Panc1 (cell line): Measurements from ENCODE around the gene MLX. TPM values are rescaled to one million over a fixed set of nuclear protein-coding genes. Genes with fewer than 3 reads are reported as not detected.
A peak's percentile ranks its signal among the peaks of the same experiment; 100 is the strongest.
"Not testable (repeated sequence)": the region's sequence is repeated elsewhere in the genome, so short reads cannot be mapped to it uniquely, and the experiment has no call there.

ENCODE experiments used
- ATAC-seq: fragments of 200-7000 bp; cut with Tn5 transposase; 2 replicates; pipeline ENCODE4 v1.9.1; 2020; ENCODE audit warnings: mild to moderate bottlenecking, moderate library complexity
- BruUV-seq: library from RNA; stranded (reverse); fragments of 400-500 nt; replicated peaks from 2 replicates; lab custom pipeline; 2021; lab: Mats Ljungman, UMichigan
- CTCF ChIA-PET: fragments of 300-600 bp; sonication (Branson Sonifier 250); formaldehyde crosslinking; loops from one replicate; lab custom pipeline; 2022; ENCODE audit warnings: antibody characterized with exemption; lab: Charles Lee
- POLR2A ChIA-PET: fragments of 300-600 bp; sonication (Branson Sonifier 250); formaldehyde crosslinking; loops from one replicate; lab custom pipeline; 2022; ENCODE audit warnings: antibody characterized with exemption; lab: Charles Lee
- DNase-seq: peaks from one replicate; pipeline ENCODE4 v3.0.0-alpha.2; 2010; ENCODE audit warnings: low read depth, low spot score
- H3K27ac ChIP-seq: 2 replicates; pipeline ENCODE4 v1.5.1; 2011; ENCODE audit warnings: mild to moderate bottlenecking, low read length, inconsistent platforms
- H3K27me3 ChIP-seq: fragments of 200-500 bp; sonication (Bioruptor generic); 2 replicates; pipeline ENCODE4 v1.6.0; 2014; ENCODE audit warnings: low read length, inconsistent platforms; ENCODE audit not compliant: control insufficient read depth, insufficient read depth
- H3K36me3 ChIP-seq: fragments of 200-500 bp; sonication (Bioruptor generic); 2 replicates; pipeline ENCODE4 v1.5.1; 2014; ENCODE audit warnings: inconsistent platforms, mild to moderate bottlenecking, low read length, moderate library complexity; ENCODE audit not compliant: control insufficient read depth, insufficient read depth
- H3K4me1 ChIP-seq: 2 replicates; pipeline ENCODE4 v1.5.1; 2011; ENCODE audit warnings: inconsistent platforms, mild to moderate bottlenecking, low read length, moderate library complexity; ENCODE audit not compliant: control insufficient read depth, insufficient read depth
- H3K4me3 ChIP-seq, 2 experiments: 2 replicates each; pipeline ENCODE4 v1.5.1; 2011 to 2012; ENCODE audit warnings: low read depth in 2 of 2, low read length in 2 of 2, mild to moderate bottlenecking in 2 of 2, inconsistent platforms in 1 of 2, moderate library complexity in 1 of 2
- H3K9me3 ChIP-seq: fragments of 200-500 bp; sonication (Bioruptor generic); 2 replicates; pipeline ENCODE4 v1.5.1; 2014; ENCODE audit warnings: low read depth, mild to moderate bottlenecking, inconsistent platforms, low read length, moderate library complexity; ENCODE audit not compliant: control insufficient read depth, insufficient read depth
- POLR2AphosphoS5 ChIP-seq: IDR thresholded peaks from 2 replicates; pipeline ENCODE4 v1.6.1; 2012; ENCODE audit warnings: mild to moderate bottlenecking, low read depth, low read length, moderate library complexity
- SIN3A ChIP-seq: IDR thresholded peaks from 2 replicates; pipeline ENCODE4 v1.6.1; 2012; ENCODE audit warnings: low read depth, mild to moderate bottlenecking, low read length, moderate library complexity, borderline replicate concordance; ENCODE audit not compliant: insufficient read depth
- in situ Hi-C: cut with HindIII; loops from 2 replicates; pipeline ENCODE4 v1.10.0; 2016; ENCODE audit warnings: low sequenced_read_pairs, low pct_unique_long_range_greater_than_20kb
- intact Hi-C: fragments of 100-400 bp; cut with micrococcal nuclease; formaldehyde crosslinking; loops from one replicate; pipeline ENCODE4 v1.10.0; 2022; ENCODE audit not compliant: unreplicated experiment
- total RNA-seq: library from RNA; stranded (reverse); gene quantifications from one replicate; pipeline ENCODE4 v1.2.1, GENCODE V29; 2021; ENCODE audit not compliant: unreplicated experiment
- TF ChIP-seq, protein P1 (sequence below), 2 experiments: IDR thresholded peaks; 2 replicates each; pipeline ENCODE4 v1.6.1; 2011 to 2012; ENCODE audit warnings: low read depth in 2 of 2, control low read depth in 1 of 2, low read length in 1 of 2, mild to moderate bottlenecking in 1 of 2, moderate library complexity in 1 of 2; ENCODE audit not compliant: insufficient read depth in 1 of 2
- TF ChIP-seq, protein P2 (sequence below): fragments of 450-650 bp; IDR thresholded peaks from 2 replicates; pipeline ENCODE4 v1.5.1; 2017; ENCODE audit warnings: mild to moderate bottlenecking

Gene MLX
- total RNA-seq, 1 experiment from 2014 or later, result 35.8 TPM

DNA sequence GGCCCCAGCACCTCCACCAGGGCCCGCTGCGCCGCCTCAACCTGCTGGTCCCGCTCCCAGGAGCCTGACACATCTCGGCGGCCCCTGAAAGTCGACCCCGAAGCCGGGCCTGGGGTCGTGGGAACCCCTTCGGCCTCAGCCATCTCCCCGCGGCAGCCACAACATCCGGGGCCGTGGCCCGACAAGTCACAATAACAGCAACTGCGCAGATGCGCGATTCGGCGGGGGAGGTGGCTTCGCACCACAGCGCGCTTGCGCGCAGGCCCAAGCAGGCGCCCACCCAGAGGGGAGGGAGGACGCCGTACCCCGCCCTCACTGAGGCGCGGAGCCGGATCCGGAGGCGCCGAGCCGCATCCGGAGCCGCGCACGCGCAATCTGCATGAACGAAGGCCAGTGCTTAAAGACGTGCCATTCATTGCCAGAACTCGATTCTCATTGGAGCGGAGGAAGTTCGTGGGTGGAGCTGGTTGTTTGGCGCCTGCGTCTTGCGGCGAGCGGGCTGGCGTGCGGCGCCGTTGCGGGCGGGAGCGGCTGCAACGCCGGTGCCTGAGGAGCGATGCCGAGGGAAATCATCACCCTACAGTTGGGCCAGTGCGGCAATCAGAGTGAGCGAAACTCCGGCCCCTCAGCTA lies 42.4 kb downstream of the MLX start, which contains the start of the genes RETREG3 and TUBG1:
Gene RETREG3 (minus strand): TSS at position 193 of the 632 bp plus-strand sequence. CDS start 50 bp downstream, at position 143.
Gene TUBG1 (plus strand): TSS at position 502 of the 632 bp plus-strand sequence. CDS start 55 bp downstream, at position 557.
- peak; percentile 96 for ATAC-seq
- peaks cover 11% of the 10 kb centered on the region for H3K4me1 ChIP-seq
- no TSS peak for BruUV-seq
- H3K36me3 ChIP-seq, result peaks cover 3% of the 10 kb centered on the region
- H3K27ac ChIP-seq, result peak within 1 kb of the TSS; percentile 89
- intact Hi-C loops (no loop called here), in situ Hi-C loops (no loop called here)
- POLR2A ChIA-PET, result interaction anchor here (0.5 kb wide), 1 partner anchor 702 kb away, joined by 4 read pairs; no protein-coding TSS in a partner anchor
- no peaks in the 10 kb centered on the region for H3K9me3 ChIP-seq
- peak; percentile 93 for DNase-seq
- no peaks in the 10 kb centered on the region for H3K27me3 ChIP-seq
- peak within 1 kb of the TSS; percentile 92 to 97 for H3K4me3 ChIP-seq
- TF ChIP-seq POLR2AphosphoS5, result peak; percentile 83
- TF ChIP-seq, protein P1, sequence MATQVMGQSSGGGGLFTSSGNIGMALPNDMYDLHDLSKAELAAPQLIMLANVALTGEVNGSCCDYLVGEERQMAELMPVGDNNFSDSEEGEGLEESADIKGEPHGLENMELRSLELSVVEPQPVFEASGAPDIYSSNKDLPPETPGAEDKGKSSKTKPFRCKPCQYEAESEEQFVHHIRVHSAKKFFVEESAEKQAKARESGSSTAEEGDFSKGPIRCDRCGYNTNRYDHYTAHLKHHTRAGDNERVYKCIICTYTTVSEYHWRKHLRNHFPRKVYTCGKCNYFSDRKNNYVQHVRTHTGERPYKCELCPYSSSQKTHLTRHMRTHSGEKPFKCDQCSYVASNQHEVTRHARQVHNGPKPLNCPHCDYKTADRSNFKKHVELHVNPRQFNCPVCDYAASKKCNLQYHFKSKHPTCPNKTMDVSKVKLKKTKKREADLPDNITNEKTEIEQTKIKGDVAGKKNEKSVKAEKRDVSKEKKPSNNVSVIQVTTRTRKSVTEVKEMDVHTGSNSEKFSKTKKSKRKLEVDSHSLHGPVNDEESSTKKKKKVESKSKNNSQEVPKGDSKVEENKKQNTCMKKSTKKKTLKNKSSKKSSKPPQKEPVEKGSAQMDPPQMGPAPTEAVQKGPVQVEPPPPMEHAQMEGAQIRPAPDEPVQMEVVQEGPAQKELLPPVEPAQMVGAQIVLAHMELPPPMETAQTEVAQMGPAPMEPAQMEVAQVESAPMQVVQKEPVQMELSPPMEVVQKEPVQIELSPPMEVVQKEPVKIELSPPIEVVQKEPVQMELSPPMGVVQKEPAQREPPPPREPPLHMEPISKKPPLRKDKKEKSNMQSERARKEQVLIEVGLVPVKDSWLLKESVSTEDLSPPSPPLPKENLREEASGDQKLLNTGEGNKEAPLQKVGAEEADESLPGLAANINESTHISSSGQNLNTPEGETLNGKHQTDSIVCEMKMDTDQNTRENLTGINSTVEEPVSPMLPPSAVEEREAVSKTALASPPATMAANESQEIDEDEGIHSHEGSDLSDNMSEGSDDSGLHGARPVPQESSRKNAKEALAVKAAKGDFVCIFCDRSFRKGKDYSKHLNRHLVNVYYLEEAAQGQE (IDR thresholded peaks at IDR 0.05; ENCODE audit: insufficient read depth in 1 of 2, low read depth in 2 of 2, low read length in 1 of 2), result no peak
- peak; percentile 56; the same call in 1 of the 2 replicates for TF ChIP-seq SIN3A
- TF ChIP-seq, protein P2, sequence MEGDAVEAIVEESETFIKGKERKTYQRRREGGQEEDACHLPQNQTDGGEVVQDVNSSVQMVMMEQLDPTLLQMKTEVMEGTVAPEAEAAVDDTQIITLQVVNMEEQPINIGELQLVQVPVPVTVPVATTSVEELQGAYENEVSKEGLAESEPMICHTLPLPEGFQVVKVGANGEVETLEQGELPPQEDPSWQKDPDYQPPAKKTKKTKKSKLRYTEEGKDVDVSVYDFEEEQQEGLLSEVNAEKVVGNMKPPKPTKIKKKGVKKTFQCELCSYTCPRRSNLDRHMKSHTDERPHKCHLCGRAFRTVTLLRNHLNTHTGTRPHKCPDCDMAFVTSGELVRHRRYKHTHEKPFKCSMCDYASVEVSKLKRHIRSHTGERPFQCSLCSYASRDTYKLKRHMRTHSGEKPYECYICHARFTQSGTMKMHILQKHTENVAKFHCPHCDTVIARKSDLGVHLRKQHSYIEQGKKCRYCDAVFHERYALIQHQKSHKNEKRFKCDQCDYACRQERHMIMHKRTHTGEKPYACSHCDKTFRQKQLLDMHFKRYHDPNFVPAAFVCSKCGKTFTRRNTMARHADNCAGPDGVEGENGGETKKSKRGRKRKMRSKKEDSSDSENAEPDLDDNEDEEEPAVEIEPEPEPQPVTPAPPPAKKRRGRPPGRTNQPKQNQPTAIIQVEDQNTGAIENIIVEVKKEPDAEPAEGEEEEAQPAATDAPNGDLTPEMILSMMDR, result no peak
- CTCF ChIA-PET, result no interaction called here

DNA sequence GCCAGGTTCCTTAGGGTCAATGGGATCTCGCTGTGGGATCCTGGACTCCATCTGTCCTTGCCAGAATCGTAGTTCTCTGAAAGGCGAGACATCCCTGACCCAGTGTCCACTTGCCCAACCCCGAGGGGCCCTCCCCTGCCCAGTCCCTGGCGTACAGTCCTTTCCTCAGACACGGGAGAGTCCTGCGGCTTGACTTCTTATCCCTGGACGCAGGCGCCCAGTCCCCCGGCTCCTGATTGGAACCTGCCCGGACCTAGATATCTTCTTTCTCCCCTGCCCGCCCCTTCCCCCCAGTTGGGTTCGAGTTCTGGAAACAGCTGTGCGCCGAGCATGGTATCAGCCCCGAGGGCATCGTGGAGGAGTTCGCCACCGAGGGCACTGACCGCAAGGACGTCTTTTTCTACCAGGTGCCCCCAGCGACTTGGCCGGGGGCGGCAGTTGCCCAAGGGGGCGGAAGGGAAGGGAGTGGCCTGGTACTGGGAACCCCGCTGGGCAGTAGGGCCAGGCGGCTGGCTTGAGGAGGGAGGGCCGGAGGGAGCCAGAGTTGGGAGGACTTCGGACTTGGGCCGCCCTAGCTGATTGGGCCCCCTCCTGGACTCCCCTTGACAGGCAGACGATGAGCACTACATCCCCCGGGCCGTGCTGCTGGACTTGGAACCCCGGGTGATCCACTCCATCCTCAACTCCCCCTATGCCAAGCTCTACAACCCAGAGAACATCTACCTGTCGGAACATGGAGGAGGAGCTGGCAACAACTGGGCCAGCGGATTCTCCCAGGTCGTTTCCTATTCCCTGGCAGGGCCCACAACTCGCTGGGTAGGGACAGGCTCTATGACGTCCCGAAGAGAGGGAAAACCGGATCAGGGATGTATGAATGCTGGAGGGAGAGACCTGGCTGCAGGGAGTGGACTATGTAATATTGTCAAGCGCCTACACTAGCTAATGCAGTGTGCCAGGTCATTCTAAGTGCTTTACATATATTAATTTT lies 43.2 kb downstream of the MLX start:
- peak; percentile 44 for ATAC-seq
- in situ Hi-C loops, intact Hi-C loops, CTCF ChIA-PET, H3K36me3 ChIP-seq, H3K9me3 ChIP-seq, DNase-seq, H3K27me3 ChIP-seq: not testable (repeated sequence)
- POLR2A ChIA-PET, result interaction anchor here (0.6 kb wide), 1 partner anchor 109 kb away, joined by 3 read pairs; no protein-coding TSS in a partner anchor
- peak overlapping the region; percentile 89 for H3K27ac ChIP-seq
- H3K4me1 ChIP-seq, result peaks cover 11% of the 10 kb centered on the region
- BruUV-seq, result TSS peak; percentile 86
- peak overlapping the region; percentile 75 to 97 for H3K4me3 ChIP-seq
